GM21528 (cell line): ENCODE results near the gene SH3PXD2A.
"Not testable (repeated sequence)": the region's sequence is repeated elsewhere in the genome, so short reads cannot be mapped to it uniquely, and the experiment has no call there.

Experiments used
- ATAC-seq: cut with Tn5 transposase; IDR thresholded peaks from one replicate; pipeline ENCODE4 v1.9.1; 2021; ENCODE audit warnings: mild to moderate bottlenecking, moderate library complexity; ENCODE audit not compliant: unreplicated experiment, low FRiP score

SH3PXD2A gene

GRCh38 chr10:103618575-103619423 lies 236.6 kb downstream of the SH3PXD2A start:
- ATAC-seq: no peak

DNA sequence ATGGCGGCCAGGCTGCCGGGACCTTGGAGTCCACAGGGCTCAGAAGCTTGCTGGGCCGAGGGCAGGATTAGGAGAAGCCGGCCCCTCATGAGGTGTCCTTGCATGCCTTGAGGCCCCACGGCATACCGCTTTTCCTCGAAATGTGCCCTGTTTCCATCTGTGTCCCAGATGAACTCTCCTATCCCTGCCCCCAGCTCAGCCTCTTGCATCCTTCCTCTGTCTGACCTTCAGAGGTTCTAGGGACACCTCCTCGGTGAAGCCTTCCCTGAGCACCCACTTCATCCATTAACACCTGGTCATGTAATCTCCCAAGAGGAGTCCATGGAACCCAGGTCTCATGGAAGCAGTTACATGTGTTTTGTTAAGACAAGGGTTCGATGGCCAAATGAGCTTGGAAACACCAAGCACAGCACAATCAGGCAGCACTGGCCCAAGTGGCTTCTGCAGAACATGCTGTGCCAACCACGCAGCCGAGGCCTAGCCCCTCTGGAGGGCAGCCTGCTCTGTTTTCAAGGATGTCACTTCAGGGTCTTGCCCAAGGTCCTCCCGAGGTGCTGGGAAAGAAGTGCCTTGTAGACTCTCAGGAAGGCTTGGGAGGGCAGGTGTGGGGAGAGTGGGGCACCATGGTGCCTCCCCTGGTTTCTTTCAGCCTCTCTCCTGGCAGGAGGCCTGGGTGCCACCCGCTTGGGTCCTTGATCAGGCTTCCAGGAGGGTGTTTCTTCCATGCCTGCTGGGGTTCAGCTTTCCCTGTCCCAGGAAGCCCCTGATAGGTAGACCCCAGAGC lies 237.6 kb downstream of the SH3PXD2A start:
- no peak for ATAC-seq

DNA sequence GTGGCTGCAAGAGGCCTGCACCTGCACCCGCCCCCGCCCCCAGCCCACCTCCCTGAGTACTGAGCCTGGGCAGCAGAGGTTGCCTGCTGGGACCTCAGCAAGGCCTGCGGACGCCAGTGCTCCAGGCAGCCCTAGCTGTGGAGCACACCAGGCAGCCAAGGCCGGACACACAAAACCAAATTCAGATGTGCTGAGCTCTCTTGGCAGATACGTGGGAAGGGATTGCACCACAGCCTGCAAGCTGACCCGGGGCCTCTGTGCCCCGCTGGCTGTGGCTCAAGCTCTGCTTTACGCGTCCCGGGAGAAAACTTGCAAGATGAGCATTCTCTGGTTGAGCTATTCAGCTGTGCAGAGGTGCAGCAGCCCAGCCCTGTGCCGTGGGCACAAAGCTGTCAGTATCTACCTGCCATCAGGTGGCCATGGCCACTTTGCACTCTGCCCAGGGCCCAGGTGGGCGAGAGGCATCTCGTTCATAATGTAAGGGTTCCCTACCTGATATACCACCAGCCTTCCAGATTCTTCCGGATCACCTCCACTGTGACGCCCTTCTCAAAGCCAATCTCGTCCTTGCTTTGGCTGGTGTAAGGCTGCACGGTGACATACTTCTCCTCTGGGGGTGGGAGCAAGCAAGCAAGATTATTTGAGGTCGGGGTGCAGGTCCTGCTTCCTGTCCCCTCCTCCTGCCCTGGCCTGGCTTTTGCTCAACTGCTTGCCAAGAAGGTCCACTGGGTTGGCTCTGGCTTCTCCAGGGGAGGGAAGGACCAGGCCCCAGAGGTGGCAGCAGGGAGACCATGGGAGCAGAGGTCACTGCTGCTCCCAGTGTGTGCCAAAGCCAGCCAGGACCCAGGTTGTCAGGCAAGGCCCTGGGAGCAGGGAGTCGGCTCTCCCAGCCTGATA lies 238.4 kb downstream of the SH3PXD2A start:
- no peak for ATAC-seq

DNA sequence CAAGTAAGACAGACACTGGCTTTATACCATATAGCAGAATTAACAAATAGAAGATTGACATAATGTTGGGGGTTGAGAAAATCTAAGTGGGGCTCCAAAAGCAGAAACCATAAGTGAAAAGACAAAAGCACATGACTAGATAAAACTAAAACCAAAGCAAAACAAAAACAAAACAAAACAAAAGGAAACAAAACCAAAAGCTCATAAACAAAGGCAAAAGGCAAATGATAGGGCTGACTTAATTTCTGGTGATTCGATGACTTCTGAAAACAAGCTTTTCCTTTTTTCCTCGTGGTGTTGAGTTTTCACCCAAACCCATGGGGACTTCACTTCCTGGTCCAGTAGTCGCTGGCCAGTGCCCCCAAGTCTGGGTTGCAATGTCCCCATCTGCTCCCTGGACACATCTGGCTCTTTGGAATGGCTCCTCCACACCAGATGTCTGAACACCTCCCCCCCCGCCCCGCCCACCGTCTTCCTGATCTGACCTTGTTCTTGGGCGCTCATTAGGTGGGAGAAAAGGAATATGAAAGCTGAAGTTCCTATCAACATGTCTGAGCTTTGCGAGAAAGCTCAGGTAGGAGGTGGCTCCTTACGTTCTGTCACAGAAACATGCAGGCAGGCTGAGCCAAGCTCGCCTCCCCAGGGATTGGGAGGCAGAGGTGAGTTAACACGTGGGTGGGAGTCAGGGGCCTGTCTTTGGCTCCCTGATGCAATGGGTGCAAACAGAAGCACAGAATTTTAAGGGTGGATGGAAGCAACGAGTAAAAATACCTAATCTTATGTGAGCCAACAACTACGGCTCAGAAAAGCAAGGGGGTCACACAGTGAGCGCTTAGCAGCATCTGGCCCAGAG lies 240.8 kb downstream of the SH3PXD2A start:
- ATAC-seq: no peak

DNA sequence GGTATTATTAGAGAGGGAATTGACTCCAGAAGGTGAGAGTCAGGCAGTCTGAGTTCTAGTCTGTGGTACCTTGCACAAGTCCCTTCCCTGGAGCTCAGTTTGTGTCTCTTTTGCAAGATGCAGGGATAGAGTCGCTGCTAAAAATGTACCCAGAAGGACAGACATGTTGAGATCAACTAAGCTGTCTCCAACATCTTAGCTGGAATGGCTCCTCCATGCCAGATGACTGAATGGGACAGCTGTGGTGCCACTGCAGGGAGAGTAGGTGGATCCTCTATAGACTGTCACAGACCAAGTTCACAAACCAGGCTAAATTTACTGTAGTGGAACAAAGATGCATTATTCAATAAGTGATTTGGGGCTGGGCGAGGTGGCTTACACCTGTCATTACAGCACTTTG lies 241.8 kb downstream of the SH3PXD2A start:
- no peak for ATAC-seq

DNA sequence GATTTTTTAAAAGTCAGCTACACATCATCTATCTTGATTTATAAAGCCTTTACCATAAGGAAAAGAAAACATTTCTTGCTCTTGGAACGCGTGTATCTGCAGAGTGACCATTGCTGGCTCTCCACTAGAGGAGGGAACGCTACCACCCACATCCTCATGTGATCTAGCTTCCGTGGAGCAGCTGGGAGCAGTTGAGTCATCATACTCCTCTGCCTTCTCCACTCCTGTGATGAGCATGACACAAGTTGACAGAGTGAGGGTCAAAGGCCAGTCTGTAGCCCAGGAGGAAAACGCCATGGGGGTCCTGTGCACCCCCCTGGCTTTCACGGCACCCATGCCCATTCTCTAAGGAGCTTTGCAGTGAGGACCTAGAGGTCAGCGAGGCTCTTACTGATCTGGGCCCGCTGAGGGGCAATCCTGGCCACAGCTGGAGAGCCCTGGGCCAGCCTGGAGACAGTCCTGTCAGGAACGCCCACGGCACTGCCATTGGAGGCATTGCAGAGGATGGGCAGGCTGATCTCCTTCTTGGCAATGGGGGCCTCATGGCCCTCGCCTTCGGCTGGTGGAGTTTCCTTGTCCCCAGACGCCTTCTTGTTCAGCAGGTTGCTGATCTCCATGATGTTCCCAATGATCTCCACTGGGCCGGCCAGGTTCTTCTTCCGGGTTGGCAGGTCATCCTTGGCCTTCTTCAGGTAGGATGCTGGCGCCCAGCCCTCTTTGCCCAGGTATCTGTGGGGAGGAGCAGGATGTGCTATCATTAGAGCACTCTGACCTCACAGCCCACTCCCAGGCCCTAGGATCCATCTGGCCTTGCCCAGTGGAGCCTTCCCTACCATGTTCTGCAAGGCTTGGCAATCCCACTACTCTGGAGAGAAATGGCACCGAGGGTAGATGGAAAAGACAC lies 242.7 kb downstream of the SH3PXD2A start:
- no peak for ATAC-seq

DNA sequence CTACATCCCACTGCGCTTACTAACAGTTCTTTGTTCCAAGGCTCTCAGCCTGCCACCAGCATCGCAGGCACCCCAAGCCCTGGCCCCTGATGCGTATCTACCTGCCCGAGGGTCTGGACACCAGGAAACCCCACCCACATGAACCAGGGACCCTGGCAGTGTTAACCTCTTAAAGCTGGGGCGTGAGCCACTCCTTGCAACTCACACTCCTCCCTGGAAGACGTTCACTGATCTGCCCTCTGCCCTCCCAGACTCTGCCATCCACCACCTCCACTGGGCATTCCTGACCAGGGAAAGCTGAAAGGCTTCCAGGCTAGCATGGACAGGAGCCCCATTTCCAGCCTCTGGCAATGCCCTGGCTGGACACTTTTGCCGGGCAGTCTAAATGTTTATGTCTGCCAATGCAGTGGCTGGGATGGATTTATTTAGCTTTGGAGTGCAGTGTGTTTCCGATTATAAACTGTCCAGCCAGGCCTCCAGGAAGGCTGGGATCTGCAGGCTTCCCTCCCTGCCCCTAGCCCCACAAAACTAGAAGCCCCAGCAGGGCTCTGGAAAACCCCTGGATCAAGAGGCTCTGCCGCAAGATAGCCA lies 244.4 kb downstream of the SH3PXD2A start:
- ATAC-seq: no peak

DNA sequence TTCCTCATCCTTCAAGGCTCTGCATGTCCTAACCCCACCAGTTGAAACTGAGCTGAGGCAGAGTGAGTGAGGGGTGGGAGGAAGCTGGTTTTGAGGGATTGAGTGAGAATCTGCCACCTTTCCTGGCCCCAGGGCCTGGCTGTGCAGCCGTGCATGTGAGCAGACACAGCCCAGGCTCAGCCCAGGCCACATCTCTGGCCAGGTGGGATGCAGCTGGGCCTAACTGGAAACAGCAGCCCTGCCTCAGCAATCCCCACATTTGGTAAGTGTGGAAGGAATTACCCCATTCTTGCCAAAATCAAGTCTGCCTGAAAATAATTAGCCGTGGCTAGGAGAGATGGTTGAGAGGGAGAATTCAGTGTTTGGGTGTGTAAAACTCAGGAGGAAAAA lies 245.3 kb downstream of the SH3PXD2A start:
- ATAC-seq: no peak

GRCh38 chr10:103609231-103610082 lies 245.9 kb downstream of the SH3PXD2A start:
- ATAC-seq: no peak

DNA sequence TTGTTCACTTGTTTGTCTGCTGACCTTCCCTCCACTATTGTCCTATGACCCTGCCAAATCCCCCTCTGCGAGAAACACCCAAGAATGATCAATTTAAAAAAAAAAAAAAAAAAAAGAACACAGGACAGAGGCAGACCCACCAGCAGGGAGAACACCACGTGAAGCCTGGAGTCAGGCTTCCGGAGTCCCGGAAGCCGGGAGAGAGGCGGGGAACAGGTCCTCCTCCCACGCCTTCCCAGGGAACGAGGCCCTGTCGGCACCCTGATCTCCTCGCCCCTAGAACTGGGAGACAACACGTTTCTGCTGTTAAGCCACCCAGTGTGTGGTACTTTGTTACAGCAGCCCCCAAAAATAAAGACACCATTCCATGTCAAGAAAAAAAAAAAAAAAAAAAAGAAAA lies 247.3 kb downstream of the SH3PXD2A start:
- not testable (repeated sequence) for ATAC-seq

- ATAC-seq: not testable (repeated sequence)
Measured at GRCh38 chr10:103607051-103607450, 248.3 kb downstream of the SH3PXD2A start.

GRCh38 chr10:103606097-103606438 lies 249.3 kb downstream of the SH3PXD2A start:
- not testable (repeated sequence) for ATAC-seq

GRCh38 chr10:103605359-103606096 lies 249.8 kb downstream of the SH3PXD2A start:
- ATAC-seq: no peak

- no peak for ATAC-seq
Measured at GRCh38 chr10:103603382-103603781, 252.0 kb downstream of the SH3PXD2A start.

- no peak for ATAC-seq
Measured at GRCh38 chr10:103602852-103603155, 252.6 kb downstream of the SH3PXD2A start.

DNA sequence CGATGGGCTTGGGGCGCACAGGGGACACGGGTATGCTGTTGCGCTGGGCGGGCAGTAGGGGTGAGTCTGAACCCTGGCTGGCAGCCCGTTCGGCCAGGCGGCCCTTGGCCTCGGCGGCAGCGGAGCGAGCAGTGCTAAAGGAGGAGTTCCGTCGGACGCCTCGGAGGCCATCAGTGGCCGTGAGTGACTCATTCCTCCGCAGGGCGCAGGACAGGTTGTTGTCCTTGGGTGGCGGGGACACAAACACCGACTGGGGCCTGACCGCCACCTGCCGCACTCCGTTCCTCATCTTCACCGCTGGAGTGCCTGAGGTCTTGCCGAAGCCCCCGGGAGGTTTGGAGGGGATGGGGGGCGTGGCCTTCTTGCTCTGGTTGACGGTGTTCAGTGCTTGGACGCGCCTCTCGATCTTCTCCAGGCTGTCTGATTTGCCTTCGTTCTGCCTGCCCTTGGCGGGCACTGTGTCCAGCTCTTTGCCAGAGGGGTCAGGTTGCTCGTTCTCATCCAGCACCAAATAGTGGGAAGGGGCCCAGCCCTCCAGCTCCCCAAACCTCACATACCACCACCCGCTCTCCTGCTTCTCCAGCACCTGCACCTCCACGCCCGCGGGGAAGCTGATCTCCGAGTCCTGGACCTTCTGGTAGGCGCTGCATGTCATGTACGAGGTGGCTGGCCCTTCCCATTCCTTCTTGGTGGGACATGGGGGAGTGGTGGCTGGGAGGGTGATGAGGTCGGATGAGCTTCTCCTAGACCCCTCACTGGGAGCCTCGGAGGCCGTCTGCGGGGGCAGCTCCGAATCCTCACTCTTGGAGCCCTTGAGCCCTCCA lies 253.1 kb downstream of the SH3PXD2A start:
- ATAC-seq: no peak
